HFFc6 (cell line): Measurements from ENCODE around the gene TTC33. TPM values are rescaled to one million over a fixed set of nuclear protein-coding genes. Genes with fewer than 3 reads are reported as not detected.

ENCODE experiments used
- DNase-seq: peaks from one replicate; pipeline ENCODE4 v3.0.0-alpha.2; 2018
- H3K27ac Mint-ChIP-seq: 2 replicates; pipeline ENCODE4 v1.8.0; 2020; ENCODE audit warnings: mild to moderate bottlenecking, mixed read lengths
- H3K27me3 Mint-ChIP-seq: 2 replicates; pipeline ENCODE4 v1.8.0; 2021; ENCODE audit warnings: mild to moderate bottlenecking, moderate library complexity, mixed read lengths; ENCODE audit not compliant: insufficient read depth
- H3K36me3 Mint-ChIP-seq: 2 replicates; pipeline ENCODE4 v1.8.0; 2021; ENCODE audit warnings: low read depth, mixed read lengths
- H3K4me1 Mint-ChIP-seq: 2 replicates; pipeline ENCODE4 v1.8.0; 2020; ENCODE audit warnings: low read depth, mixed read lengths
- H3K4me3 Mint-ChIP-seq: 2 replicates; pipeline ENCODE4 v1.8.0; 2020; ENCODE audit warnings: mild to moderate bottlenecking, moderate library complexity, mixed read lengths
- H3K9me3 Mint-ChIP-seq: 2 replicates; pipeline ENCODE4 v1.8.0; 2020; ENCODE audit warnings: mild to moderate bottlenecking, mixed read lengths
- CTCF ChIP-seq: fragments of 200-600 bp; sonication (generic); IDR thresholded peaks from 2 replicates; pipeline ENCODE4 v1.5.0; 2021; ENCODE audit warnings: antibody characterized with exemption, mild to moderate bottlenecking
- total RNA-seq, 6 experiments: library from RNA; stranded (reverse); fragmentation: NEBNext Ultra II Directional; extraction: Animal tissue kit (Norgen Biotek cat#: 25700); gene quantifications; 2 replicates in 1 of 6; 3 replicates in 5 of 6; pipeline ENCODE4 v1.2.3, GENCODE V29; 2021

Gene TTC33
- total RNA-seq, 6 experiments from 2014 or later: 8.6 to 11.3 (median 9.8) TPM

GRCh38 chr5:40501711-40502444 is 253.9 kb downstream of the TTC33 start:
- no peaks in the 10 kb centered on the region; the same call in 1 of the 2 replicates for H3K27me3 Mint-ChIP-seq
- no peak for TF ChIP-seq CTCF

GRCh38 chr5:40499518-40500273 is 256.1 kb downstream of the TTC33 start:
- no peak overlapping the region for H3K4me3 Mint-ChIP-seq
- no peak for DNase-seq
- TF ChIP-seq CTCF: no peak
- H3K27ac Mint-ChIP-seq: no peak overlapping the region
- no peaks in the 10 kb centered on the region for H3K27me3 Mint-ChIP-seq
- H3K4me1 Mint-ChIP-seq: peaks cover 21% of the 10 kb centered on the region
- no peaks in the 10 kb centered on the region for H3K9me3 Mint-ChIP-seq
- no peaks in the 10 kb centered on the region for H3K36me3 Mint-ChIP-seq

More at GRCh38 chr5:40501711-40502444, 253.9 kb downstream of the TTC33 start:
- no peak for DNase-seq
- Mint-ChIP-seq H3K4me3 (no peak overlapping the region), H3K4me1 (peaks cover 9% of the 10 kb centered on the region), H3K36me3 (no peaks in the 10 kb centered on the region), H3K9me3 (no peaks in the 10 kb centered on the region), H3K27ac (no peak overlapping the region)

- no peaks in the 10 kb centered on the region for H3K27me3 Mint-ChIP-seq
- H3K4me1 Mint-ChIP-seq: peaks cover 23% of the 10 kb centered on the region
- no peaks in the 10 kb centered on the region for H3K36me3 Mint-ChIP-seq
- H3K4me3 Mint-ChIP-seq: no peak overlapping the region
- no peak for DNase-seq
- no peak overlapping the region for H3K27ac Mint-ChIP-seq
- no peak for TF ChIP-seq CTCF
- H3K9me3 Mint-ChIP-seq: no peaks in the 10 kb centered on the region
Observed at GRCh38 chr5:40499007-40499406, 256.8 kb downstream of the TTC33 start.

GRCh38 chr5:40497573-40497972 is 258.2 kb downstream of the TTC33 start:
- peaks cover 14% of the 10 kb centered on the region for H3K4me1 Mint-ChIP-seq
- H3K27ac Mint-ChIP-seq: peak overlapping the region; percentile 83

GRCh38 chr5:40495237-40495635 is 260.5 kb downstream of the TTC33 start:
- no peak for DNase-seq
- Mint-ChIP-seq H3K4me1 (peaks cover 33% of the 10 kb centered on the region), H3K27ac (peak overlapping the region; percentile 34; the same call in 1 of the 2 replicates), H3K9me3 (no peaks in the 10 kb centered on the region), H3K27me3 (no peaks in the 10 kb centered on the region; the same call in 1 of the 2 replicates), H3K36me3 (no peaks in the 10 kb centered on the region), H3K4me3 (no peak overlapping the region)
- TF ChIP-seq CTCF: no peak

More at GRCh38 chr5:40497573-40497972, 258.2 kb downstream of the TTC33 start:
- peak; percentile 73 for DNase-seq
- H3K9me3 Mint-ChIP-seq: no peaks in the 10 kb centered on the region
- H3K4me3 Mint-ChIP-seq: no peak overlapping the region
- H3K27me3 Mint-ChIP-seq: no peaks in the 10 kb centered on the region; the same call in 1 of the 2 replicates
- H3K36me3 Mint-ChIP-seq: no peaks in the 10 kb centered on the region
- no peak for TF ChIP-seq CTCF
